CD4-positive, CD25-positive, alpha-beta regulatory T cell (primary cell): ENCODE measurements around the gene HTR3A. TPM values are rescaled to one million over a fixed set of nuclear protein-coding genes. Genes with fewer than 3 reads are reported as not detected.

Source experiments
- ATAC-seq, 2 donors: fragments of 150-1000 bp; cut with Tn5 transposase; one replicate each; pipeline ENCODE4 v1.10.0; 2021; ENCODE audit warnings: low read depth in 2 of 2, moderate number of reproducible peaks in 2 of 2, moderate library complexity in 1 of 2
- DNase-seq, 3 donors: peaks; one replicate each; pipeline versions ENCODE4 v3.0.0 to v3.0.0-alpha.2; 2012 to 2022; ENCODE audit warnings: mixed read lengths in 1 of 3
- H3K27ac ChIP-seq: one replicate; pipeline ENCODE4 v1.7.0; 2013; ENCODE audit warnings: mild to moderate bottlenecking, low read length; ENCODE audit not compliant: insufficient read depth, poor library complexity, severe bottlenecking
- H3K27me3 ChIP-seq: one replicate; pipeline ENCODE4 v1.7.0; 2013; ENCODE audit warnings: low read length; ENCODE audit not compliant: control insufficient read depth, insufficient read depth
- H3K36me3 ChIP-seq: one replicate; pipeline ENCODE4 v1.7.0; 2013; ENCODE audit warnings: mild to moderate bottlenecking, low read length, moderate library complexity; ENCODE audit not compliant: control insufficient read depth, insufficient read depth
- H3K4me1 ChIP-seq: 2 replicates; pipeline ENCODE4 v1.7.0; 2013; ENCODE audit warnings: mild to moderate bottlenecking, low read length; ENCODE audit not compliant: insufficient read depth, control insufficient read depth, poor library complexity, severe bottlenecking
- H3K4me3 ChIP-seq: one replicate; pipeline ENCODE4 v1.7.0; 2013; ENCODE audit warnings: low read depth, mild to moderate bottlenecking, low read length, moderate library complexity
- H3K9me3 ChIP-seq, 2 experiments: 1 replicate in 1 of 2; 2 replicates in 1 of 2; pipeline ENCODE4 v1.7.0; 2013; ENCODE audit warnings: low read length in 2 of 2, mild to moderate bottlenecking in 1 of 2, moderate library complexity in 1 of 2; ENCODE audit not compliant: control insufficient read depth in 2 of 2
- H3K27ac Mint-ChIP-seq, 3 donors: one replicate each; pipeline ENCODE4 v1.8.0; 2020 to 2022; ENCODE audit warnings: mild to moderate bottlenecking in 3 of 3, mixed read lengths in 3 of 3, moderate library complexity in 2 of 3
- H3K27me3 Mint-ChIP-seq: one replicate; pipeline ENCODE4 v1.8.0; 2022; ENCODE audit warnings: mild to moderate bottlenecking, mixed read lengths
- H3K36me3 Mint-ChIP-seq: one replicate; pipeline ENCODE4 v1.8.0; 2020; ENCODE audit warnings: mixed read lengths
- H3K4me1 Mint-ChIP-seq, 4 donors: one replicate each; pipeline ENCODE4 v1.8.0; 2020 to 2022; ENCODE audit warnings: mixed read lengths in 4 of 4, mild to moderate bottlenecking in 1 of 4
- H3K4me3 Mint-ChIP-seq, 4 donors: one replicate each; pipeline ENCODE4 v1.8.0; 2020 to 2022; ENCODE audit warnings: mild to moderate bottlenecking in 4 of 4, mixed read lengths in 4 of 4, moderate library complexity in 3 of 4
- H3K9me3 Mint-ChIP-seq, 7 donors: one replicate each; pipeline ENCODE4 v1.8.0; 2020 to 2022; ENCODE audit warnings: mixed read lengths in 7 of 7, mild to moderate bottlenecking in 3 of 7, moderate library complexity in 2 of 7
- polyA plus RNA-seq, 4 donors: library from polyadenylated mRNA; unstranded; fragments of 300-500 nt; fragmentation: Illumina TruSeq; gene quantifications; one replicate each; pipeline ENCODE4 v1.2.3, GENCODE V29; 2021
- total RNA-seq: library from RNA; stranded (reverse); gene quantifications from one replicate; pipeline ENCODE4 v1.2.3, GENCODE V29; 2022

HTR3A gene
- total and polyA plus RNA-seq, 5 donors from 2014 or later, result not detected

DNA sequence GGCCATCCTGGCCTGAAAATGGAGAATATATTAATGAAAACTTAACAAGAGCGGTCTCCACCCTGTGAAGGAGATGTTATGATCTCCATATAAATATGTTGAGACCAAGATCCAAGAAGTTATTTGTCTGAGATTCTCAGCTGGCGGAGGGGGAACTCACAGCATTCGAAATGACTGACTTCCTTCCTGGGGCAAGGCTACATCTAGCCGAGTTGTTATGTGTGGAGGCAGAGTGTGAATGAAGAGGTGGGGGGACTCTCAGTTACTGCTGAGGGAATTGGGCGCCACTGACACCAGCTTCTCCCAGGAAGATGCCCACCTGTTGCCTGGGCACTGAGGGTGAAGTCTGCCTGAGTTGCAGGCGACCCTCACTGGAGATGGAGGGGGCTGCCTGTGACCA, 5.9 kb downstream of the HTR3A start:
- DNase-seq, result no peak
- no peaks in the 10 kb centered on the region for H3K27me3 ChIP-seq
- H3K9me3 Mint-ChIP-seq, result peaks cover 0 to 2% (median 0%) of the 10 kb centered on the region in 7 donors
- no peak overlapping the region for H3K4me3 Mint-ChIP-seq
- no peak for ATAC-seq
- no peaks in the 10 kb centered on the region for H3K4me1 ChIP-seq
- H3K27ac ChIP-seq, result no peak overlapping the region
- peaks cover 4% of the 10 kb centered on the region for H3K27me3 Mint-ChIP-seq
- H3K4me3 ChIP-seq, result no peak overlapping the region
- no peak overlapping the region for H3K27ac Mint-ChIP-seq
- H3K9me3 ChIP-seq, result no peaks in the 10 kb centered on the region
- no peaks in the 10 kb centered on the region for H3K36me3 ChIP-seq
- H3K36me3 Mint-ChIP-seq, result no peaks in the 10 kb centered on the region
- no peaks in the 10 kb centered on the region for H3K4me1 Mint-ChIP-seq

DNA sequence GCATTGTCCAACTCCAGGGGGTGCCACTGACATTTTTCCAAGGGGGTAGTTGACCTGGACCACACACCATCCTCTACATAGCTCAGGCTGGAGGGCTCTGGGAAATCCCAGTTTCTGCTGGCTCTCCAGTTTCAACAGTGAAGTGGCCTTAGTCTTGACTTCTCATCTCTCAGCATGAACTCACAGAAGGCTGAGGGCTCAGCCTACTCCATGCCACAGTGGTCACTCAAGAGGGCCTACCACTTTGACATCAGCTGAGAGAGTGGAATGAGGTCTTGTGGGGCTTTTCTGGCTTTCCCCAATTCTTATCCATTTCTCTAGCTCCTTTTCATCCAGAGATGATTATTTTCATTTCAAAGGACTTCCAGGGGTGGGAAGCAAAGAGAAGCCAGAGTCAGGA, 7.4 kb downstream of the HTR3A start:
- no peak for DNase-seq
- no peak overlapping the region for H3K4me3 ChIP-seq
- no peaks in the 10 kb centered on the region for H3K36me3 Mint-ChIP-seq
- peaks cover 4% of the 10 kb centered on the region for H3K27me3 Mint-ChIP-seq
- no peaks in the 10 kb centered on the region for H3K36me3 ChIP-seq
- H3K27ac ChIP-seq, result no peak overlapping the region
- H3K4me1 Mint-ChIP-seq, result no peaks in the 10 kb centered on the region
- no peaks in the 10 kb centered on the region for H3K4me1 ChIP-seq
- no peak for ATAC-seq
- H3K9me3 Mint-ChIP-seq, result peaks cover 0 to 2% (median 0%) of the 10 kb centered on the region in 7 donors
- H3K27ac Mint-ChIP-seq, result no peak overlapping the region
- H3K9me3 ChIP-seq, result no peaks in the 10 kb centered on the region
- no peak overlapping the region for H3K4me3 Mint-ChIP-seq
- H3K27me3 ChIP-seq, result no peaks in the 10 kb centered on the region

DNA sequence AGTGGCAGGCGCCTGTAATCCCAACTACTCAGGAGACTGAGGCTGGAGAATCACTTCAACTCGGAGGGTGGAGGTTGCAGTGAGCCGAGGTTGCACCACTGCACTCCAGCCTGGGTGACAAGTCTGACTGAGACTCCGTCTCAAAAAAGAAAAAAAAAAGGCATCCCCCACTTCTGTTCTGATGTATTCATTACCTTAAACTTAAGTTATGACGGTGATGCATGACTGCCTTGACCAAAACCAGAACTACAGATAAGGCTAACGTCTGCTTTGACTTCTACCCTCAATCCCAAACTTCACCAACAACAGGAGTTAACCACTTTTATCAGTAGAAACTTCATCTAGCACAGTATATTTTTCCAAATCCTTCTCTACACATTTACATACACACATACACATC, 9.9 kb downstream of the HTR3A start:
- Histone ChIP-seq H3K4me1 (no peaks in the 10 kb centered on the region), H3K36me3 (no peaks in the 10 kb centered on the region), H3K27ac (no peak overlapping the region), H3K9me3 (no peaks in the 10 kb centered on the region), H3K27me3 (no peaks in the 10 kb centered on the region), H3K4me3 (no peak overlapping the region)
- Mint-ChIP-seq H3K4me3 (no peak overlapping the region), H3K36me3 (no peaks in the 10 kb centered on the region), H3K9me3 (peaks cover 0 to 3% (median 0%) of the 10 kb centered on the region in 7 donors), H3K27ac (no peak overlapping the region), H3K4me1 (no peaks in the 10 kb centered on the region), H3K27me3 (peaks cover 4% of the 10 kb centered on the region)
- ATAC-seq (no peak), DNase-seq (no peak)

DNA sequence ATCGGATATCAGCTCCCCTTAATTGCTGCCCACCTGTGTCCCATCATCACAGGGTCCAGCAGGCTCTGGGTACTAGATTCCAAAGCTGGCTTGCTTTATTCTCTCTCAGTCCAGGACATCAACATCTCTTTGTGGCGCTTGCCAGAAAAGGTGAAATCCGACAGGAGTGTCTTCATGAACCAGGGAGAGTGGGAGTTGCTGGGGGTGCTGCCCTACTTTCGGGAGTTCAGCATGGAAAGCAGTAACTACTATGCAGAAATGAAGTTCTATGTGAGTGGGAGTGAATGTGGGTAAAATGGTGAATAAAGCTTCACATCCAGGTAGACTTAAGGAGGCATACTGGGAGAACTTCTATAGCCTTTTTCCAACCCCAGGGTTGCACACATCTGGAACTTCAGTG, 11.0 kb downstream of the HTR3A start:
- DNase-seq (no peak), ATAC-seq (no peak)
- H3K9me3 ChIP-seq, result no peaks in the 10 kb centered on the region
- no peaks in the 10 kb centered on the region for H3K4me1 ChIP-seq
- H3K27me3 Mint-ChIP-seq, result peaks cover 10% of the 10 kb centered on the region
- no peak overlapping the region for H3K27ac ChIP-seq
- no peaks in the 10 kb centered on the region for H3K4me1 Mint-ChIP-seq
- H3K27ac Mint-ChIP-seq, result no peak overlapping the region
- no peak overlapping the region for H3K4me3 Mint-ChIP-seq
- no peaks in the 10 kb centered on the region for H3K36me3 Mint-ChIP-seq
- H3K9me3 Mint-ChIP-seq, result peaks cover 0 to 3% (median 0%) of the 10 kb centered on the region in 7 donors
- H3K4me3 ChIP-seq, result no peak overlapping the region
- H3K36me3 ChIP-seq, result no peaks in the 10 kb centered on the region
- no peaks in the 10 kb centered on the region for H3K27me3 ChIP-seq

DNA sequence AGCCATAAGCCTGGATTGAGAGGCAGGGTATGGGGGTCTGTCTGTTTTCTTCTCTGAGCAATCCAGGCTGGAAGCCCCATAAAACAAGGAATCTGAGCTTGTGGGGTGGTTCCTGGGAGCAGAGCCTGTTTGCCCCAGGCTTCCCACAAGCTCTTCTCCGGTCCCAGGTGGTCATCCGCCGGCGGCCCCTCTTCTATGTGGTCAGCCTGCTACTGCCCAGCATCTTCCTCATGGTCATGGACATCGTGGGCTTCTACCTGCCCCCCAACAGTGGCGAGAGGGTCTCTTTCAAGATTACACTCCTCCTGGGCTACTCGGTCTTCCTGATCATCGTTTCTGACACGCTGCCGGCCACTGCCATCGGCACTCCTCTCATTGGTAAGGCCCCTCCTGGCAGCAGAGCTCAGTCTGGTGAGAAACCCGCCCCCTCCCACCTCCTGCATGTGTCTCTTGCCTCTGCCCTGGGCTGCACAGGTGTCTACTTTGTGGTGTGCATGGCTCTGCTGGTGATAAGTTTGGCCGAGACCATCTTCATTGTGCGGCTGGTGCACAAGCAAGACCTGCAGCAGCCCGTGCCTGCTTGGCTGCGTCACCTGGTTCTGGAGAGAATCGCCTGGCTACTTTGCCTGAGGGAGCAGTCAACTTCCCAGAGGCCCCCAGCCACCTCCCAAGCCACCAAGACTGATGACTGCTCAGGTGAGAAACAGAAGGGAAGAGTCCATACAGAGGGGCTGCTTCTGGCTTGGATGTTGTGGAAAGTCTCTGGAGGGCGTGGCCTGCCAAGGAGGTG, 11.6 kb downstream of the HTR3A start:
- Histone ChIP-seq H3K4me1 (no peaks in the 10 kb centered on the region), H3K27me3 (no peaks in the 10 kb centered on the region), H3K9me3 (no peaks in the 10 kb centered on the region), H3K4me3 (no peak overlapping the region), H3K27ac (no peak overlapping the region), H3K36me3 (no peaks in the 10 kb centered on the region)
- Mint-ChIP-seq H3K4me1 (no peaks in the 10 kb centered on the region), H3K27me3 (peaks cover 15% of the 10 kb centered on the region), H3K27ac (no peak overlapping the region), H3K4me3 (no peak overlapping the region), H3K9me3 (peaks cover 0 to 3% (median 0%) of the 10 kb centered on the region in 7 donors), H3K36me3 (no peaks in the 10 kb centered on the region)
- no peak for DNase-seq
- no peak for ATAC-seq

DNA sequence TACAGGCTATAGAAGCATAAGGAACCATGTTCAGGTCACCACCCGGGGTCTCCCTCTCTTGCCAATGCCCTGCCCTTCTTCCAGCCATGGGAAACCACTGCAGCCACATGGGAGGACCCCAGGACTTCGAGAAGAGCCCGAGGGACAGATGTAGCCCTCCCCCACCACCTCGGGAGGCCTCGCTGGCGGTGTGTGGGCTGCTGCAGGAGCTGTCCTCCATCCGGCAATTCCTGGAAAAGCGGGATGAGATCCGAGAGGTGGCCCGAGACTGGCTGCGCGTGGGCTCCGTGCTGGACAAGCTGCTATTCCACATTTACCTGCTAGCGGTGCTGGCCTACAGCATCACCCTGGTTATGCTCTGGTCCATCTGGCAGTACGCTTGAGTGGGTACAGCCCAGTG, 14.5 kb downstream of the HTR3A start:
- no peaks in the 10 kb centered on the region for H3K36me3 ChIP-seq
- no peaks in the 10 kb centered on the region for H3K36me3 Mint-ChIP-seq
- ATAC-seq (no peak), DNase-seq (no peak)
- no peak overlapping the region for H3K27ac ChIP-seq
- no peak overlapping the region for H3K4me3 ChIP-seq
- peaks cover 24% of the 10 kb centered on the region for H3K27me3 Mint-ChIP-seq
- H3K9me3 ChIP-seq, result no peaks in the 10 kb centered on the region
- no peak overlapping the region for H3K4me3 Mint-ChIP-seq
- H3K4me1 Mint-ChIP-seq, result peaks cover 0 to 2% (median 0%) of the 10 kb centered on the region in 4 donors
- peaks cover 3% of the 10 kb centered on the region for H3K27me3 ChIP-seq
- no peak overlapping the region for H3K27ac Mint-ChIP-seq
- H3K4me1 ChIP-seq, result no peaks in the 10 kb centered on the region
- H3K9me3 Mint-ChIP-seq, result peaks cover 0 to 1% (median 0%) of the 10 kb centered on the region in 7 donors

DNA sequence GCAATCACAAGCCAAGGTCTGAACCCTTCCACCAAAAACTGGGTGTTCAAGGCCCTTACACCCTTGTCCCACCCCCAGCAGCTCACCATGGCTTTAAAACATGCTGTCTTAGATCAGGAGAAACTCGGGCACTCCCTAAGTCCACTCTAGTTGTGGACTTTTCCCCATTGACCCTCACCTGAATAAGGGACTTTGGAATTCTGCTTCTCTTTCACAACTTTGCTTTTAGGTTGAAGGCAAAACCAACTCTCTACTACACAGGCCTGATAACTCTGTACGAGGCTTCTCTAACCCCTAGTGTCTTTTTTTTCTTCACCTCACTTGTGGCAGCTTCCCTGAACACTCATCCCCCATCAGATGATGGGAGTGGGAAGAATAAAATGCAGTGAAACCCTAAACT, 15.0 kb downstream of the HTR3A start:
- Mint-ChIP-seq H3K36me3 (no peaks in the 10 kb centered on the region), H3K4me1 (peaks cover 0 to 7% (median 0%) of the 10 kb centered on the region in 4 donors), H3K27me3 (peaks cover 24% of the 10 kb centered on the region), H3K27ac (no peak overlapping the region), H3K4me3 (no peak overlapping the region), H3K9me3 (peaks cover 0 to 1% (median 0%) of the 10 kb centered on the region in 7 donors)
- Histone ChIP-seq H3K36me3 (no peaks in the 10 kb centered on the region), H3K27me3 (peaks cover 3% of the 10 kb centered on the region), H3K27ac (no peak overlapping the region), H3K4me3 (no peak overlapping the region), H3K9me3 (no peaks in the 10 kb centered on the region), H3K4me1 (no peaks in the 10 kb centered on the region)
- DNase-seq (no peak), ATAC-seq (no peak)

DNA sequence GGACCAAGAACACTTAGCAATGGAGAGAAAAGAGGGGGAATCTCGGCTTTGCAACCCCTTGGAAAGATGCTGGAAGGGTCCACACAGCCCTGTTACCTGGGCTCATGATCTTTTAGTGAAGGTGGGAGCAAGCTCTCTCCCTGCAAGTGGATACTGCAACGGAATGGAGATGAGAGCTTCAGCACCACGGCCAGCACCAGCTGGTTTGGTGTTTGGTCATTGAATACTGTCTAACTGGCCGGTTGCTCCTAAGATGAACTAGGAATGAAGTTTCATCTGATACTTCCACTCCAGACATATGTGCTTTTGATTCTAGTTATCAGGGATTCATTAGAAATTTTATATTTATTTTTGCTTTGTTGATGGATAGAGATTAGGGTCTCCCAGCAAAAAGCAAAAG, 16.3 kb downstream of the HTR3A start:
- peaks cover 0 to 1% (median 0%) of the 10 kb centered on the region in 7 donors for H3K9me3 Mint-ChIP-seq
- Histone ChIP-seq H3K36me3 (no peaks in the 10 kb centered on the region), H3K27me3 (peaks cover 3% of the 10 kb centered on the region), H3K4me1 (no peaks in the 10 kb centered on the region), H3K27ac (no peak overlapping the region), H3K4me3 (no peak overlapping the region), H3K9me3 (no peaks in the 10 kb centered on the region)
- H3K27ac Mint-ChIP-seq, result no peak overlapping the region
- DNase-seq, result no peak
- no peak for ATAC-seq
- H3K4me1 Mint-ChIP-seq, result peaks cover 0 to 10% (median 0%) of the 10 kb centered on the region in 4 donors
- H3K36me3 Mint-ChIP-seq, result no peaks in the 10 kb centered on the region
- peaks cover 24% of the 10 kb centered on the region for H3K27me3 Mint-ChIP-seq
- H3K4me3 Mint-ChIP-seq, result no peak overlapping the region
